Astrocyte (in vitro differentiated cells and primary cell): ENCODE results near the gene FAHD2B.
"Not testable (repeated sequence)": the region's sequence is repeated elsewhere in the genome, so short reads cannot be mapped to it uniquely, and the experiment has no call there.

Experiments used
- CTCF ChIP-seq: IDR thresholded peaks from 2 replicates; pipeline ENCODE4 v1.5.1; 2011; ENCODE audit warnings: low read depth, mild to moderate bottlenecking, inconsistent platforms, low read length, moderate library complexity; ENCODE audit not compliant: insufficient read depth
- EZH2 ChIP-seq: IDR thresholded peaks from 2 replicates; pipeline ENCODE4 v1.6.1; 2012; ENCODE audit warnings: mild to moderate bottlenecking, low read length, inconsistent platforms; ENCODE audit not compliant: insufficient read depth

GRCh38 chr2:97062020-97062419, 32.7 kb downstream of the FAHD2B start:
- TF ChIP-seq CTCF, EZH2: not testable (repeated sequence)
